Epithelial cell of esophagus (primary cell): Measurements from ENCODE around the gene SPTBN5.
A peak's percentile ranks its signal among the peaks of the same experiment; 100 is the strongest.

Source experiments
- DNase-seq: peaks from one replicate; pipeline ENCODE4 v3.0.0; 2010; ENCODE audit warnings: low read depth
- H3K4me3 ChIP-seq: 2 replicates; pipeline ENCODE4 v1.5.1; 2011; ENCODE audit warnings: mild to moderate bottlenecking, low read length, control low read depth
- CTCF ChIP-seq: IDR thresholded peaks from 2 replicates; pipeline ENCODE4 v1.5.1; 2011; ENCODE audit warnings: low read depth, mild to moderate bottlenecking, low read length, control low read depth, inconsistent platforms; ENCODE audit not compliant: insufficient read depth; ENCODE audit errors: missing control alignments

The SPTBN5 gene

GRCh38 chr15:41819455-41820050 lies 74.3 kb downstream of the SPTBN5 start:
- no peak overlapping the region for H3K4me3 ChIP-seq
- peak; percentile 64 for DNase-seq
- TF ChIP-seq CTCF = no peak

GRCh38 chr15:41817781-41818180 lies 76.1 kb downstream of the SPTBN5 start:
- no peak overlapping the region for H3K4me3 ChIP-seq
- DNase-seq = no peak
- TF ChIP-seq CTCF = no peak

- no peak overlapping the region for H3K4me3 ChIP-seq
- no peak for DNase-seq
- TF ChIP-seq CTCF = no peak
These were observed 76.5 kb downstream of the SPTBN5 start for GRCh38 chr15:41817327-41817726.

- DNase-seq = no peak
- no peak overlapping the region for H3K4me3 ChIP-seq
- TF ChIP-seq CTCF = no peak
These were observed 77.1 kb downstream of the SPTBN5 start for GRCh38 chr15:41816788-41817187.

GRCh38 chr15:41814534-41814933 lies 79.3 kb downstream of the SPTBN5 start:
- TF ChIP-seq CTCF = no peak
- DNase-seq = no peak
- H3K4me3 ChIP-seq = no peak overlapping the region

GRCh38 chr15:41813426-41813825 lies 80.4 kb downstream of the SPTBN5 start:
- H3K4me3 ChIP-seq = no peak overlapping the region
- no peak for DNase-seq
- TF ChIP-seq CTCF = no peak

GRCh38 chr15:41812820-41813375 lies 81.0 kb downstream of the SPTBN5 start:
- no peak overlapping the region for H3K4me3 ChIP-seq

More at GRCh38 chr15:41812820-41813375, 81.0 kb downstream of the SPTBN5 start:
- no peak for TF ChIP-seq CTCF
- no peak for DNase-seq
